Measurements from ENCODE around the gene USP13. TPM values are rescaled to one million over a fixed set of nuclear protein-coding genes. Genes with fewer than 3 reads are reported as not detected.

Gene USP13
- total and polyA plus RNA-seq, 2 experiments from 2014 or later = 9.6 to 22.7 TPM

- DNase-seq (ENCODE audit: low spot score) = no peak
- no peaks in the 10 kb centered on the region for H3K36me3 Mint-ChIP-seq (ENCODE audit: low read depth)
- Histone ChIP-seq H3K9me2 (ENCODE audit: insufficient read depth) (peaks cover 12% of the 10 kb centered on the region; the same call in 1 of the 2 replicates), H3K27me3 (ENCODE audit: insufficient read depth) (no peaks in the 10 kb centered on the region), H3K27ac (ENCODE audit: low read depth) (no peak overlapping the region), H3F3A (replicated peaks; ENCODE audit: low read depth) (no peaks in the 10 kb centered on the region), H3K4me3 (no peak overlapping the region), H3K4me2 (no peak overlapping the region), H2AFZ (no peak overlapping the region), H3K36me3 (ENCODE audit: insufficient read depth) (no peaks in the 10 kb centered on the region), H3K4me1 (ENCODE audit: insufficient read depth) (peaks cover 6% of the 10 kb centered on the region; the same call in 1 of the 2 replicates), H4K20me1 (replicated peaks; ENCODE audit: insufficient read depth) (no peaks in the 10 kb centered on the region), H3K79me2 (replicated peaks; ENCODE audit: insufficient read depth) (no peaks in the 10 kb centered on the region)
- no peaks in the 10 kb centered on the region for H3K27me3 Mint-ChIP-seq (ENCODE audit: insufficient read depth, low read depth, poor library complexity)
- no peaks in the 10 kb centered on the region for H3K9me3 Mint-ChIP-seq
- no peak for TF ChIP-seq EZH2phosphoT487 (IDR thresholded peaks at IDR 0.05; ENCODE audit: unreplicated experiment)
- no peak for TF ChIP-seq REST (IDR thresholded peaks at IDR 0.05; ENCODE audit: unreplicated experiment)
- TF ChIP-seq ETS1 (IDR thresholded peaks at IDR 0.05) = no peak
- no peak for TF ChIP-seq EZH2 (IDR thresholded peaks at IDR 0.05; ENCODE audit: low read depth, unreplicated experiment)
- TF ChIP-seq CTCF (conservative IDR thresholded peaks at IDR 0.05; ENCODE audit: low read depth in 2 of 2) = no peak
- no peak for TF ChIP-seq ZNF331 (CRISPR knock-in tag; IDR thresholded peaks at IDR 0.05; ENCODE audit: low read depth)
- no peak for TF ChIP-seq ZNF114 (CRISPR knock-in tag; IDR thresholded peaks at IDR 0.05)
- TF ChIP-seq STAT1 (IDR thresholded peaks at IDR 0.05; ENCODE audit: unreplicated experiment) = no peak
- TF ChIP-seq NANOG (IDR thresholded peaks at IDR 0.05; ENCODE audit: borderline replicate concordance) = no peak
- H3K4me1 Mint-ChIP-seq = peaks cover 6% of the 10 kb centered on the region; the same call in 2 of the 3 replicates
- H3K27ac Mint-ChIP-seq = no peak overlapping the region
- no peak overlapping the region for H3K4me3 Mint-ChIP-seq
- ATAC-seq = no peak
Observed at GRCh38 chr3:179833294-179833693, 180.5 kb downstream of the USP13 start.

- DNase-seq (ENCODE audit: low spot score) = peak; percentile 35
- Histone ChIP-seq H2AFZ (no peak overlapping the region), H3K4me3 (no peak overlapping the region), H3K79me2 (replicated peaks; ENCODE audit: insufficient read depth) (no peaks in the 10 kb centered on the region), H3K36me3 (ENCODE audit: insufficient read depth) (no peaks in the 10 kb centered on the region), H4K20me1 (replicated peaks; ENCODE audit: insufficient read depth) (no peaks in the 10 kb centered on the region), H3K27ac (ENCODE audit: low read depth) (no peak overlapping the region), H3K4me2 (no peak overlapping the region), H3K27me3 (ENCODE audit: insufficient read depth) (no peaks in the 10 kb centered on the region), H3K4me1 (ENCODE audit: insufficient read depth) (peaks cover 18% of the 10 kb centered on the region), H3F3A (replicated peaks; ENCODE audit: low read depth) (no peaks in the 10 kb centered on the region), H3K9me2 (ENCODE audit: insufficient read depth) (0 out of 2 replicates have a peak, but pooled peaks cover 8% of the 10 kb centered on the region)
- no peak; the same call in 2 of the 3 replicates for ATAC-seq
- Mint-ChIP-seq H3K4me1 (peaks cover 11% of the 10 kb centered on the region), H3K27me3 (ENCODE audit: insufficient read depth, low read depth, poor library complexity) (peaks cover 2% of the 10 kb centered on the region), H3K9me3 (no peaks in the 10 kb centered on the region), H3K27ac (no peak overlapping the region), H3K4me3 (no peak overlapping the region), H3K36me3 (ENCODE audit: low read depth) (no peaks in the 10 kb centered on the region)
- TF ChIP-seq ETS1 (IDR thresholded peaks at IDR 0.05) (no peak), CTCF (conservative IDR thresholded peaks at IDR 0.05; ENCODE audit: low read depth in 2 of 2) (peak; percentile 27 to 33; a peak in 3 of 4 replicates), POLR2AphosphoS5 (IDR thresholded peaks at IDR 0.05; ENCODE audit: low read depth) (no peak)
Observed at GRCh38 chr3:179837374-179837773, 184.5 kb downstream of the USP13 start.
